B cell (primary cell): ENCODE results near the gene SKAP1. TPM values are rescaled to one million over a fixed set of nuclear protein-coding genes. Genes with fewer than 3 reads are reported as not detected.

Source experiments
- ATAC-seq: fragments of 200-7000 bp; cut with Tn5 transposase; one replicate; pipeline ENCODE4 v1.10.0; 2021; ENCODE audit warnings: low read depth, mild to moderate bottlenecking, moderate number of reproducible peaks, moderate library complexity
- CTCF ChIA-PET: fragments of 350-600 bp; sonication (Branson Sonifier 250); formaldehyde crosslinking; loops from one replicate; lab custom pipeline; 2021; ENCODE audit warnings: antibody characterized with exemption, inconsistent platforms; lab: Charles Lee
- POLR2A ChIA-PET: fragments of 350-600 bp; sonication (Branson Sonifier 250); formaldehyde crosslinking; loops from one replicate; lab custom pipeline; 2021; ENCODE audit warnings: antibody characterized with exemption; lab: Charles Lee
- DNase-seq: peaks from one replicate; pipeline ENCODE4 v3.0.0; 2013
- H2AFZ ChIP-seq: 2 replicates; pipeline ENCODE4 v1.6.1; 2012; ENCODE audit warnings: mild to moderate bottlenecking, low read depth, low read length; ENCODE audit not compliant: insufficient read depth, poor library complexity, severe bottlenecking
- H3K27ac ChIP-seq, 2 donors: 1 replicate in 1 of 2; 2 replicates in 1 of 2; pipeline ENCODE4 v1.5.1; 2012 to 2013; ENCODE audit warnings: low read length in 2 of 2, mild to moderate bottlenecking in 2 of 2, moderate library complexity in 1 of 2
- H3K27me3 ChIP-seq, 4 experiments: fragments of 200-600 bp in 1 of 4; sonication (generic) in 1 of 4; replicated peaks in 1 of 4; 1 replicate in 2 of 4; 2 replicates in 2 of 4; pipeline versions ENCODE4 v1.6.1 to v1.7.0; 2013 to 2016; ENCODE audit warnings: low read length in 3 of 4, mild to moderate bottlenecking in 2 of 4, mixed read lengths in 1 of 4, moderate library complexity in 1 of 4; ENCODE audit not compliant: insufficient read depth in 4 of 4, control insufficient read depth in 3 of 4; ENCODE audit errors: control extremely low read depth in 1 of 4
- H3K36me3 ChIP-seq, 2 experiments: replicated peaks in 1 of 2; 1 replicate in 1 of 2; 2 replicates in 1 of 2; pipeline versions ENCODE4 v1.6.1 to v1.7.1; 2013; ENCODE audit warnings: low read length in 1 of 2; ENCODE audit not compliant: insufficient read depth in 2 of 2, control insufficient read depth in 1 of 2; ENCODE audit errors: control extremely low read depth in 1 of 2, extremely low read depth in 1 of 2
- H3K4me1 ChIP-seq, 2 donors: fragments of 200-600 bp in 1 of 2; sonication (generic) in 1 of 2; 1 replicate in 1 of 2; 2 replicates in 1 of 2; pipeline versions ENCODE4 v1.5.1 to v1.6.1; 2013 to 2017; ENCODE audit warnings: low read length in 2 of 2; ENCODE audit not compliant: control insufficient read depth in 2 of 2, insufficient read depth in 2 of 2
- H3K4me2 ChIP-seq: replicated peaks from 2 replicates; pipeline ENCODE3; 2012; ENCODE audit warnings: mild to moderate bottlenecking, low read depth, low read length; ENCODE audit not compliant: poor library complexity, severe bottlenecking
- H3K4me3 ChIP-seq, 5 experiments: fragments of 200-600 bp in 1 of 5; sonication (generic) in 1 of 5; 1 replicate in 3 of 5; 2 replicates in 2 of 5; pipeline versions ENCODE4 v1.5.1 to v1.7.0; 2011 to 2016; ENCODE audit warnings: low read length in 4 of 5, mild to moderate bottlenecking in 4 of 5, low read depth in 2 of 5, control low read depth in 1 of 5, moderate library complexity in 1 of 5; ENCODE audit not compliant: insufficient read depth in 1 of 5; ENCODE audit errors: control extremely low read depth in 1 of 5, extremely low read depth in 1 of 5
- H3K79me2 ChIP-seq: fragments of 200-600 bp; sonication (generic); one replicate; pipeline ENCODE4 v1.6.0; 2016; ENCODE audit warnings: low read length; ENCODE audit not compliant: control insufficient read depth, insufficient read depth
- H3K9ac ChIP-seq: fragments of 200-600 bp; sonication (generic); 2 replicates; pipeline ENCODE4 v1.6.1; 2017; ENCODE audit warnings: mild to moderate bottlenecking, low read length, moderate library complexity
- H3K9me3 ChIP-seq, 3 donors: one replicate each; pipeline versions ENCODE4 v1.6.1 to v1.7.1; 2013; ENCODE audit warnings: low read length in 2 of 3; ENCODE audit not compliant: control insufficient read depth in 2 of 3, insufficient read depth in 1 of 3; ENCODE audit errors: control extremely low read depth in 1 of 3
- H4K20me1 ChIP-seq: 2 replicates; pipeline ENCODE4 v1.6.0; 2012; ENCODE audit warnings: mild to moderate bottlenecking, low read length; ENCODE audit not compliant: insufficient read depth, control insufficient read depth, poor library complexity, severe bottlenecking
- H3K27ac Mint-ChIP-seq: one replicate; pipeline ENCODE4 v1.8.0; 2021; ENCODE audit warnings: mixed read lengths
- H3K27me3 Mint-ChIP-seq: one replicate; pipeline ENCODE4 v1.8.0; 2021; ENCODE audit warnings: mixed read lengths
- H3K4me1 Mint-ChIP-seq: one replicate; pipeline ENCODE4 v1.8.0; 2021; ENCODE audit warnings: mixed read lengths
- H3K4me3 Mint-ChIP-seq: one replicate; pipeline ENCODE4 v1.8.0; 2021; ENCODE audit warnings: mixed read lengths
- H3K9me3 Mint-ChIP-seq: one replicate; pipeline ENCODE4 v1.8.0; 2022; ENCODE audit warnings: mixed read lengths; ENCODE audit not compliant: insufficient read depth
- CTCF ChIP-seq: fragments of 200-600 bp; IDR thresholded peaks from one replicate; pipeline ENCODE4 v1.8.0; 2022; ENCODE audit warnings: antibody characterized with exemption, mild to moderate bottlenecking
- EZH2 ChIP-seq: IDR thresholded peaks from 2 replicates; pipeline ENCODE4 v1.6.1; 2012; ENCODE audit warnings: borderline replicate concordance, low read depth, mild to moderate bottlenecking, moderate library complexity, low read length; ENCODE audit not compliant: insufficient read depth, poor library complexity, severe bottlenecking
- WGBS: methylation state at CpG from one replicate; pipeline ENCODE4 v1.1.5; 2013; ENCODE audit warnings: missing lambda C conversion rate; ENCODE audit not compliant: insufficient coverage; 5-methylcytosine and 5-hydroxymethylcytosine counted together
- intact Hi-C: fragments of 100-400 bp; cut with micrococcal nuclease; formaldehyde crosslinking; loops from one replicate; pipeline ENCODE4 v1.10.0; 2022
- polyA plus RNA-seq: library from polyadenylated mRNA; depleted of rRNA; stranded (reverse); fragments of >200 nt; gene quantifications from 2 replicates; pipeline ENCODE4 v1.2.3, GENCODE V29; 2012
- total RNA-seq, 2 donors: library from RNA; stranded (reverse); fragments of 120-200 nt in 1 of 2; gene quantifications; 1 replicate in 1 of 2; 2 replicates in 1 of 2; pipeline versions ENCODE4 v1.2.3 to v1.2.4, GENCODE V29; 2013 to 2022

Gene SKAP1
- total and polyA plus RNA-seq, 2 donors (not counting 1 experiment from before 2014, with no cell fraction given): 33.1 to 37.3 TPM

- H3K27me3 Mint-ChIP-seq: no peaks in the 10 kb centered on the region
- POLR2A ChIA-PET: no interaction called here
Observed at GRCh38 chr17:48174833-48175523, 255.0 kb downstream of the SKAP1 start.

GRCh38 chr17:48173191-48173984 is 256.6 kb downstream of the SKAP1 start:
- Mint-ChIP-seq H3K9me3 (no peaks in the 10 kb centered on the region), H3K27me3 (no peaks in the 10 kb centered on the region), H3K4me3 (no peak overlapping the region), H3K27ac (no peak overlapping the region), H3K4me1 (no peaks in the 10 kb centered on the region)
- WGBS: 89% methylated on average over 1 of the region's 8 CpGs
- no peak overlapping the region for H3K4me2 ChIP-seq
- peaks cover 0 to 17% of the 10 kb centered on the region in 2 experiments for H3K36me3 ChIP-seq
- H3K9me3 ChIP-seq: no peaks in the 10 kb centered on the region
- no peaks in the 10 kb centered on the region for H4K20me1 ChIP-seq
- H3K27me3 ChIP-seq: no peaks in the 10 kb centered on the region
- ATAC-seq (no peak), DNase-seq (no peak)
- no peak overlapping the region for H3K27ac ChIP-seq
- H3K4me3 ChIP-seq: no peak overlapping the region
- POLR2A ChIA-PET: interaction anchor here (0.7 kb wide), 1 partner anchor 441 kb away, joined by 4 read pairs; the partner anchor contains the start of gene HOXB8
- no peak overlapping the region for H2AFZ ChIP-seq
- no peak overlapping the region for H3K9ac ChIP-seq
- intact Hi-C loops: no loop called here
- H3K79me2 ChIP-seq: no peaks in the 10 kb centered on the region
- no peak for TF ChIP-seq EZH2
- no peak for TF ChIP-seq CTCF
- CTCF ChIA-PET: no interaction called here
- no peaks in the 10 kb centered on the region for H3K4me1 ChIP-seq

More at GRCh38 chr17:48174833-48175523, 255.0 kb downstream of the SKAP1 start:
- Histone ChIP-seq H3K4me2 (no peak overlapping the region), H4K20me1 (no peaks in the 10 kb centered on the region), H2AFZ (no peak overlapping the region), H3K79me2 (no peaks in the 10 kb centered on the region), H3K9ac (no peak overlapping the region), H3K9me3 (no peaks in the 10 kb centered on the region), H3K4me3 (no peak overlapping the region), H3K36me3 (peaks cover 0 to 23% of the 10 kb centered on the region in 2 experiments), H3K27ac (no peak overlapping the region), H3K27me3 (no peaks in the 10 kb centered on the region), H3K4me1 (no peaks in the 10 kb centered on the region)
- no peaks in the 10 kb centered on the region for H3K4me1 Mint-ChIP-seq
- intact Hi-C loops: no loop called here
- ATAC-seq (no peak), DNase-seq (no peak)
- no peak overlapping the region for H3K27ac Mint-ChIP-seq
- CTCF ChIA-PET: interaction anchor here (0.8 kb wide), 1 partner anchor 41 kb away, joined by 3 read pairs; no protein-coding TSS in a partner anchor
- no peak for TF ChIP-seq EZH2
- no peaks in the 10 kb centered on the region for H3K9me3 Mint-ChIP-seq
- no peak overlapping the region for H3K4me3 Mint-ChIP-seq
- 100% methylated on average over 1 of the region's 3 CpGs for WGBS
